Left cardiac atrium (tissue), 4 donors: ENCODE measurements around the gene ZNF324. TPM values are rescaled to one million over a fixed set of nuclear protein-coding genes. Genes with fewer than 3 reads are reported as not detected.
A peak's percentile ranks its signal among the peaks of the same experiment; 100 is the strongest.
"Not testable (repeated sequence)": the region's sequence is repeated elsewhere in the genome, so short reads cannot be mapped to it uniquely, and the experiment has no call there.

Experiments
- ATAC-seq, 2 donors: fragments of 200-7000 bp; cut with Tn5 transposase; one replicate each; pipeline ENCODE4 v1.9.1; 2020; ENCODE audit warnings: mild to moderate bottlenecking in 2 of 2, moderate library complexity in 2 of 2
- DNase-seq: peaks from one replicate; pipeline ENCODE4 v3.0.0-alpha.2; 2020
- intact Hi-C, 2 donors: fragments of 100-400 bp; cut with DNase I; formaldehyde crosslinking; loops; one replicate each; pipeline versions ENCODE4 v1.14.1 to v1.15.1; 2022 to 2023
- long read RNA-seq: library from polyadenylated mRNA; unstranded; transcript quantifications from one replicate; pipeline ENCODE4 v2.0.0, GENCODE V29; 2021
- total RNA-seq, 2 donors: library from RNA; stranded (reverse); fragmentation: NEBNext Ultra II Directional; extraction: Animal tissue kit (Norgen Biotek cat#: 25700); gene quantifications; one replicate each; pipeline ENCODE4 v1.2.1, GENCODE V29; 2021
- donor health status: DM: no; HTN: yes; CAD: no.
- donor health status: DM: no; HTN: yes; CAD: no; lungs with severe emphysema.
- donor health status: DM: yes; HTN: yes; CAD: no.
- donor health status: Dilated cardiomyopathy.

The ZNF324 gene
- 1 to 10 TPM; 4.4 to 6.1 TPM for total RNA-seq
- long read RNA-seq, transcript ZNF324-201 (4 exons, 3,000 nt) = major isoform, 8 of 34 reads
- long read RNA-seq, partial matches to known transcripts = 25 of 34 reads
- long read RNA-seq, other reads (novel, unspliced or antisense) = 1 of 34 reads

GRCh38 chr19:58466760-58467589 is at the start of gene ZNF324:
TSS of gene ZNF324 (plus strand) at chr19:58467080. CDS start at chr19:58469186, 2,106 bp downstream.
- peak; percentile 99 for DNase-seq
- intact Hi-C loops = no loop called here
- ATAC-seq = peak; percentile 99

DNA sequence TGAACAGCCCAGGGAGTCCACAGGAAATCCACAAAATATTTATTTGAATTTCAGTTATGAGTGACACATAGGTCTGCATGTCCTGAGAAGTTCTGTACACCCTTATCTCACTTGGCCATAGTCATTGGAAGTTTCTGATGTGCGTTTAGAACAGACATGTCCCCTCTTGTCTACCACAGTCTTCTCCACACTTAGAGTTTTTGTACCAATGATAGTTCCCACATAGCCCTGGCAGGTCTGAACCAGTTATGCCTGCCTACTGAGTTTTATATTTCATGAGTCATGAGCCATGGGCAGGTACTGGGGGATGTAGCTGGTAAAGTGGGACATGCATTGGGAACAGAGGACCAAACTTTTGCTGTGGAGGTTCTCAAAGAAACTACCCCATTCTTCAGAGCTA is 38.3 kb upstream of the ZNF324 start:
- intact Hi-C loops = no loop called here
- no peak for DNase-seq
- ATAC-seq = no peak

GRCh38 chr19:58429745-58430144 is 37.1 kb upstream of the ZNF324 start:
- intact Hi-C loops = no loop called here
- ATAC-seq = no peak
- DNase-seq = no peak

GRCh38 chr19:58434217-58434616 is 32.7 kb upstream of the ZNF324 start:
- no peak for ATAC-seq
- intact Hi-C loops = no loop called here

DNA sequence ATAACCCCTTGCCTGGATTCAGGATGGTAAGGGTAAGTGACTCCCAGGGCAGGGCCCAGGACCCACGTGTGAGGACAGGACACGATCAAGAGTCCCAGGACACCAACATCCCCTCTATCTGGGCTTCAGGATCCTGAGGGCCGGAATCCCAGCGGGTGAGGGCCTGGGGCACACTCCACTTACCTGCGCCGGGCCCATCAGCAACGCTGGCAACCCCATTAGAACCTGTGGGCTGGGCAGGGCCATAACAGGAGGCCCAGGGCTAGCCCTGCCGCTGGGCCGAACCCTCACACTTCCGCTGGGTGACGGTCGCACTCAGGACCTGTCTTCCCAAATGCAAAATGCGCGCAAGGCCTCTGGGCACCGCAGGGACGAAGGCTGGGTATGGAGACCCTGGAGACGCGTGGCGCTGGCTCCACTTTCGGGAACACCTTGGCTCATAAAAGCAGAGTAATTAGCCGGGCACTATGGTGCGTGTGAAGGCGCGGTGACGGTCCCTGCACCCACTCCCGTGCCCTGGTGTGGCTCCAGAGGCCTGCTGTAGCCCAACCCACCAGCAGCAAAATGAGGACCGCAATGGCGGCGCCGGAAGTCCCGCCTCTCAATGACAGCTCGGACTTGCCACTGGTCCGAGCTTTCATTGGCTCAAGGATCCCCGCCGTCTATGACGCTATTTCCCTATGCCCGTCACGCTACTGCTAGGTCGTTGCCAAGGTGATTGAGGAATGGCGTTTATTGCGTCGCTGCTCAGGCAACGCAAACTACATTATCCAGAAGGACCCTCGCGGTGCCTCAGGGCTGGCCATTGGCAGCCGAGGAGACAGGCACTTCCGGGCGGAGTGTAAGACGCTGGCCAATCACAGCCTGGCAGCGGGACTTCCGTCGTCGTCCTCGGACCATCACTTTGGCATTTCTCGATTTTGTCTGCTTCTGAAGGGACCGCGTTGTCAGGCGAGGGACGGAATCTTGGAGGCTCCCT is 27.0 kb upstream of the ZNF324 start, which contains the start of gene ZNF132:
ZNF132 (minus strand) TSS at position 578 of the 979 bp plus-strand sequence; CDS start at position 246, 332 bp downstream.
- peak; percentile 98 for DNase-seq
- intact Hi-C loops = no loop called here
- ATAC-seq = peak; percentile 99

More at GRCh38 chr19:58434217-58434616, 32.7 kb upstream of the ZNF324 start:
- no peak for DNase-seq

DNA sequence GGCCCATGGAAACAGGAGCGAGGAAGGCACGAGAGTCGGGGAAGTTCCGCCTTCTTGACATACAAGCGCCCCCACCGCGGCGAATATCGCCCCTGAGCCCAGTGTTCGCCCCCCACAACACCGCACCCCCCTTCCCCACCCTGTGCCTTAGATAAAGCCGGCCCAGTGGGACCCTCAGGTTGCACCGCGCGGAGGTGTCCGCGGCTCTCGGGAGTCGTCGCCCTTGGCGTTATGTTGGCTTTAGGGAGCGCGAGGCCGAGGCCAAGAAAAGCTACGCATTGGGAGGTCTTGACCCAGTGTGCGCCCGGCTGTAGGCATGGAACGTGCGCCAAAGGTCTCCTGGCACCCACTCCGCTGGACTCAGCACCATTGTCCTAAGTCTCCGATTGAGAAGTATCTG is 26.3 kb upstream of the ZNF324 start:
- no peak for DNase-seq
- intact Hi-C loops = no loop called here
- peak; percentile 1 to 6 for ATAC-seq

DNA sequence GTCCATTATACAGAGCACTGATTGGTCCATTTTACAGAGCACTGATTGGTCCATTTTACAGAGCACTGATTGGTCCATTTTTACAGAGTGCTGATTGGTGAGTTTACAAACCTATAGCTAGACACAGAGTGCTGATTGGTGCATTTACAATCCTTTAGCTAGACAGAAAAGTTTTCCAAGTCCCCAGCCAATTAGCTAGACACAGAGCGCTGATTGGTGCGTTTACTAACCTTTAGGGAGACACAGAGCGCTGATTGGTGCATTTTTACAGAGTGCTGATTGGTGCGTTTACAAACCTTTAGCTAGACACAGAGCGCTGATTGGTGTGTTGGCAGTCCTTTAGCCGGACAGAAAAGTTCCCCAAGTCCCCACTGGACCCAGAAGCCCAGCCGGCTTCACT is 23.9 kb upstream of the ZNF324 start:
- DNase-seq, ATAC-seq, intact Hi-C loops: not testable (repeated sequence)

DNA sequence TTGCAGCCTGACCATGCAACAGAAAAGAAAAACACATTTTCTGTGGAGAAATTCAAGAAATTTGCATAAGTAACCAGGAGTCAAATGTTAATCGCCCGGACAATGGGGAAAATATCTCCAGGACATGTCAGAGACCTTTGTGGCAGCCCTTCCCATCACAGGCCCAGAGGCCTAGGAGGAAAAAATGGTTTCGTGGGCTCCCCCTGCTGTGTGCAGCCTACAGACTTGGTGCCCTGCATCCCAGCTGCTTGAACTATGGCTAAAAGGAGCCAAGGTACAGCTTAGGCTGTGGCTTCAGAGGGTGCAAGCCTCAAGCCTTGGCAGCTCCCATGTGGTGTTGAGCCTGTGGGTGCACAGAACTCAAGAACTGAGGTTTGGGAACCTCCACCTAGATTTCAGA is 18.0 kb upstream of the ZNF324 start:
- intact Hi-C loops, DNase-seq, ATAC-seq: not testable (repeated sequence)

DNA sequence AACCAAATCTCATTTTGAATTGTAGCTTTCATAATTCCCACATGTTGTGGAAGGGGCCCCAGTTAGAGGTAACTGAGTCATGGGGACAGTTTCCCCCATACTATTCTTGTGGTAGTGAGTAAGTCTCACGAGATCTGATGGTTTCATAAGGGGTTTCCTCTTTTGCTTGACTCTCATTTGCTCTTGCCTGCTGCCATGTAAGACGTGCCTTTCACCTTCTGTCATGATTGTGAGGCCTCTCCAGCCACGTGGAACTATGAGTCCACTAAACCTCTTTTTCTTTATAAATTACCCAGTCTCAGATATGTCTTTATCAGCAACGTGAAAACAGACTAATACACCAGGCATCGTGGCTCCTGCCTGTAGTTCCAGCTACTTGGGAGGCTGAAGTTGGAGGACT is 16.9 kb upstream of the ZNF324 start:
- ATAC-seq, intact Hi-C loops, DNase-seq: not testable (repeated sequence)

- peak in 1 of 2 donors; percentile 7 for ATAC-seq
- intact Hi-C loops = no loop called here
- DNase-seq = no peak
Measured at GRCh38 chr19:58450856-58451357, 16.0 kb upstream of the ZNF324 start.

DNA sequence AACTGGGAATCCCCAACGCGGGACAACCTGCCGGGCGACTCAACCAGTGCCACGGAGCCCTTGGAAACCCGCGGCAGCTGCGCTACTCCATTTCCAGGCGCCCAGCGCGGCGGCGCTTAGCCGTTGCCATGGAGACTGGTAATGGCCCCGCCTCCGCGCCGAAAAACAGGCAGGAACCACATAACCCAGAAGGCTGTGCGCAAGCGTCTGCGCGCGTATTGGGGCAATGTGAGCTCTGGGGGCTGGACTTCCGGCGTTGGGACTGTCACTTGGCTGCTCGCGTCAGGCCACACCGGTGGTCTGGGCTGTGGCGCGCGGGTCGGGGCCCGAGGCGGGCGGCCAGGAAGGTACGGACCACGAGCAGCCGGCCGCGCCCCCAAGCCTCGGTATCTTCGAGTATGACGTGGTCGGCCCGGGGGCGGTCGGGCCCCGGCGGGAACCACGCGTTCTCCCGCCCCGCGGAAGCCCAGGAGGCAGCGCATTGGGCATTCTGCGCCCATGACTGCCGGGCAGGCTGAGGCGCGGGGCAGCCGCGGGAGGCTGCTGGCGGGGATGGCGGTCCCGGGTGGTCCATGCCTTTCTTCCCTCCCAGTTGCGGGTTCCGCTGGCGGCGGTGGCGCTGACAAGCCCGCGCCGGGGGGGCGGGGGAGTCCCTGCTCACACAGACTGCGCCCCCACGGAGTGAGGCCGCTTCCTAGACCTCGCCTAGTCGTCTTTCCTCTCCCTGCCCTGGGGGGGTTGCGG is 15.3 kb upstream of the ZNF324 start, which contains the start of gene ZNF324B:
ZNF324B (plus strand) TSS at position 265 of the 744 bp plus-strand sequence. CDS start 2,080 bp downstream, outside the sequence.
- ATAC-seq (peak; percentile 99), DNase-seq (peak; percentile 98)
- intact Hi-C loops = no loop called here

DNA sequence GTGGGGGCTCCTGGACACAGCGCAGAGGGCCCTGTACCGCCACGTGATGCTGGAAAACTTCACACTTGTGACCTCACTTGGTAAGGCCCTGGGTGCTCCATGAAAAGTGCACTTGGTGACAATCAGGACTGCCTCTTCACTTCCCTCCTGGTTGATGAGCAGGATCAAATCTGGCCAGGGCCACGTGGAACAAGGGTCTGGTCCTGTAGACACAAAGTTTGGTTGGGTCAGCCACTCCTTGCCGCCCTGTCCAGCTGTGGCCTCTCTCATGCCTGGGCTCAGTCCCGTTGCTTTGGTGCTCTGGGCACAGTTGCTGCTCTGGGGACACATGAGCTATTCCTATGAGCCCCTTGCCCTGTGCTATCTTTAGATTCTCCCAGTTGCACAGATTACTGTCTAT is 13.1 kb upstream of the ZNF324 start:
- DNase-seq (no peak), ATAC-seq (no peak)
- intact Hi-C loops = no loop called here

- intact Hi-C loops = no loop called here
- no peak for DNase-seq
- no peak for ATAC-seq
Measured at GRCh38 chr19:58455306-58455705, 11.6 kb upstream of the ZNF324 start.

- DNase-seq (no peak), ATAC-seq (no peak)
- intact Hi-C loops = no loop called here
Measured at GRCh38 chr19:58456111-58456510, 10.8 kb upstream of the ZNF324 start.

DNA sequence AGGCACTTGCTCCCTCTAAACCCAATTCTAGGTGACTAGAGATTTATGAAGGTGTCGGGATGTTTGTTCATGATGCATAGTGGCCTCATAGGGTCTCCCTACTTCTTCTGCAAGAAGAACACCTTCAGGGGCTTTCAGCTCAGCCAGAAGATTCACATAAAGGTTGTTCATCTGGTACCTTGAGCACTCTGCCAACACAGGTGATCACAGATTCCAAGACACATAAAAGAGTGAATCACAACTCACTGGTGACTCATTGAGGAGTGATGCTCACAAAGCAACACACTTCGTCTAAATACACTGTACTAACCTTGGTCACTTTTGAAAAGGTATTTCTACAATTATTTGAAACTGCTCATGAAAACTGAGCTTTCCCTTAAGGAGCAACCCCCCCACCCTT is 6.8 kb upstream of the ZNF324 start:
- DNase-seq (no peak), ATAC-seq (no peak)
- intact Hi-C loops = no loop called here

DNA sequence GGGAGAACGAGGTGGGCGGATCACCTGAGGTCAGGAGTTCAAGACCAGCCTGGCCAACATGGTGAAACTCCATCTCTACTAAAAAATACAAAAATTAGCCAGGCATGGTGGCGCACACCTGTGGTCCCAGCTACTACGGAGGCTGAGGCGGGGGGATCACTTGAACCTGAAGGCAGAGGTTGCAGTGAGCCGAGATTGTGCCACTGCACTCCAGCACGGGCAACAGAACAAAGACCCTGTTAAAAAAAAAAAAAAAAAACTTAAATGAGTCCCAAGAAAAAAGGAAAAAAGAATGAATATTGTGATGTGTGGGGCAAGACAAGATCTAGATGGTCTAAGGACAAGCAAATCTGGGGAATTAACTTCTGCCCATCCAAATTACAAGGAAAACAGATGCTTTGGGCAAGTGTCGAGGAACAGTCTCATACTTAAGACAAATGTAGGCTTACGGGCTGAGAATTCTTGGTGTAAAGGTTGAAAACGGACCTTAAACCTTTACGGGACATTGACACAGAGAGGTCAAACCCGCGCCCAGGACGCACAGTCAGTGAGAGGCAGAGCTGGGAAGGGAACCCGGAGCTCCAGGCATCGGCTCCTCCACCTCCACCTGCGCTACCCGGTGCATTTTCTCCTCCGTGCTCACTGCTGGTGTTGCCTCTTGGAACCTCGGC is 656 bp upstream of the ZNF324 start:
- peak in 1 of 2 donors; percentile 17 for ATAC-seq
- intact Hi-C loops = no loop called here

GRCh38 chr19:58468216-58468839 is 1.4 kb downstream of the ZNF324 start:
- ATAC-seq (no peak), DNase-seq (no peak)
- intact Hi-C loops = no loop called here

More for the DNA sequence above, 656 bp upstream of the ZNF324 start:
- DNase-seq = no peak
